ENCODE data around the gene PHF23.

The PHF23 gene

DNA sequence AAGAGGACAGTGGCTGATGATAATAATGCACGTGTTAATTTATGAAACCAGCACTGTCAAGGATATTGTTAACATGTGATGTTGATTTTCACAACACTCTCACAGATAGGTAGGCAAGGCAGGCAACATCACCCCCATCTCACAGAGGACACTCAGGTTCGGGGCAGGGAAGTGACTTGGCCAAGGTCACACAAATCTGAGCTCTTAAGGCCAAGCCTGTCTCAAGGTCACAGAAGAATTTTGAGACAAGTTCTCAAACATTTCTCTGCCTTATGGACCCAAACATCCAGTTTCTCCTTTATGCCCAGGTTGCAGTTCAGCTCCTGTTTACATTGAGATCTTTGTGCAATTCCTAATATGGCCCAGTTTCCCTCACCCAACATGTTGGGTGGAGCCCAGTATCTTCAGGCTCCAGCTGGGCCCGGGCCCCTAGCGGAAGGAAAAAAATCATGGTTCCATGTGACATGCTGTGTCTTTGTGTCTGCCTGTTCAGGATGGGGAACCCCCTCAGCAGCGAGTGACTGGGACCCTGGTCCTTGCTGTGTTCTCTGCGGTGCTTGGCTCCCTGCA, 43.6 kb upstream of the PHF23 start:
- Histone ChIP-seq H3K9me3 (ENCODE audit: control insufficient read depth, low read length) (no peaks in the 10 kb centered on the region), H3K79me2 (no peaks in the 10 kb centered on the region), H3K4me1 (peaks cover 12% of the 10 kb centered on the region), H2AFZ (no peak overlapping the region), H3K9ac (no peak overlapping the region), H3K27me3 (ENCODE audit: control insufficient read depth, insufficient read depth, low read length) (no peaks in the 10 kb centered on the region), H3K4me3 (ENCODE audit: low read depth, low read length) (peak overlapping the region; percentile 35), H3K27ac (peak overlapping the region; percentile 1), H3K36me3 (ENCODE audit: control insufficient read depth, insufficient read depth, low read length) (no peaks in the 10 kb centered on the region), H3K4me2 (ENCODE audit: low read length) (no peak overlapping the region)
- no peak for TF ChIP-seq CTCF (IDR thresholded peaks at IDR 0.05)

DNA sequence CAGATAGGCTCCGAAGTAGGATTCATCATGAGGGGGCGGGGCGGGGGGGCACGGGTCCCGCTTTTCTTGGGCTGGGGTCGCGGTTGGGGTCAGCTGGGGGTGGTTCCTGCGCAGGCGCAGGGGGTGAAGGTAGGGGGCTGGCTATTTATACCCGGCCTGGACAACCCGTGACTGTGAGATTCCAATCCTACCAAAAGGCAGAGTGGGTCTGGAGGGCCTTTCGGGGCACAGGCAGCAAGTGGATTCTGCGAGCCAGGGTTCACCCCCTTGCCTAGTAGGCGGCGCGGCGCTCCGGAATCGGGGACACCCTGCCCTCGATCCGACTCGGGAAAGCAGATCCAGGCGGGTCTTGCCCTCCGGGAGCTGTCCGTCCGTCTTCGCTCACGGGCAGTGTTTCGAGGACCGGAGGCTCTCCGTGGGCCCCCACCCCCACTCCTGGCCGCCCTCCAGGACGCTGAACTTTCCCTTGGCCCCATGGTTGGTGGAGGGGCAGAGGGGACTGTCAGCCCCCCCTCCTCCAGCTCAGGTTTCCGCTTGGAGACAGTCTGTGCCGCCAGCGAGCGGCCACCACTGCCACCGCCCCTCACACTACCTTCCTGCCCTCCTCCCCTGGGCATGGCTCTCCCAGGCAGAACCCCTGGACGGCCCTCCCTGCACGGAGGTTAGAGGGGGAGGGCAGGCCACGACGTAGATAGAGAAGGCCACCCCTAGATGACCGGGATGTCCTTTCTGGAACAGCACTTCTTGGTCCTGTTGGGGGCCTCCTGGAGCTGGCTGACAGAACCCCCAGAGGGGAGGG, 42.9 kb upstream of the PHF23 start:
- no peaks in the 10 kb centered on the region for H3K79me2 ChIP-seq
- H3K27me3 ChIP-seq (ENCODE audit: control insufficient read depth, insufficient read depth, low read length) = no peaks in the 10 kb centered on the region
- H3K27ac ChIP-seq = peak overlapping the region; percentile 93
- no peak for TF ChIP-seq CTCF (IDR thresholded peaks at IDR 0.05)
- peaks cover 12% of the 10 kb centered on the region for H3K4me1 ChIP-seq
- H3K4me2 ChIP-seq (ENCODE audit: low read length) = peak overlapping the region; percentile 74
- H3K9ac ChIP-seq = no peak overlapping the region
- peak overlapping the region; percentile 76 for H2AFZ ChIP-seq
- no peaks in the 10 kb centered on the region for H3K36me3 ChIP-seq (ENCODE audit: control insufficient read depth, insufficient read depth, low read length)
- peak overlapping the region; percentile 61 for H3K4me3 ChIP-seq (ENCODE audit: low read depth, low read length)
- H3K9me3 ChIP-seq (ENCODE audit: control insufficient read depth, low read length) = no peaks in the 10 kb centered on the region

DNA sequence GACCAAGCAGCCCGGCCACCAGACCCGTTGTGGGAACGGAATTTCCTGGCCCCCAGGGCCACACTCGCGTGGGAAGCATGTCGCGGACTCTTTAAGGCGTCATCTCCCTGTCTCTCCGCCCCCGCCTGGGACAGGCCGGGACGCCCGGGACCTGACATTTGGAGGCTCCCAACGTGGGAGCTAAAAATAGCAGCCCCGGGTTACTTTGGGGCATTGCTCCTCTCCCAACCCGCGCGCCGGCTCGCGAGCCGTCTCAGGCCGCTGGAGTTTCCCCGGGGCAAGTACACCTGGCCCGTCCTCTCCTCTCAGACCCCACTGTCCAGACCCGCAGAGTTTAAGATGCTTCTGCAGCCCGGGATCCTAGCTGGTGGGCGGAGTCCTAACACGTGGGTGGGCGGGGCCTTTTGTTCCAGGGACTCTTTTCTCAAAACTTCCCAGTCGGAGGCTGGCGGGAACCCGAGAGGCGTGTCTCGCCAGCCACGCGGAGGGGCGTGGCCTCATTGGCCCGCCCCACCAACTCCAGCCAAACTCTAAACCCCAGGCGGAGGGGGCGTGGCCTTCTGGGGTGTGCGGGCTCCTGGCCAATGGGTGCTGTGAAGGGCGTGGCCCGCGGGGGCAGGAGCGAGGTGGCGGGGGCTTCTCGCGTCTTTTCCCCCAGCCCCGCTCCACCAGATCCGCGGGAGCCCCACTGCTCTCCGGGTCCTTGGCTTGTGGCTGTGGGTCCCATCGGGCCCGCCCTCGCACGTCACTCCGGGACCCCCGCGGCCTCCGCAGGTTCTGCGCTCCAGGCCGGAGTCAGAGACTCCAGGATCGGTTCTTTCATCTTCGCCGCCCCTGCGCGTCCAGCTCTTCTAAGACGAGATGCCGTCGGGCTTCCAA, 42.1 kb upstream of the PHF23 start, which contains the start of gene SLC2A4:
Gene SLC2A4, plus strand, starts transcription at position 645 of the 879 bp plus-strand sequence. Its CDS starts 217 bp downstream, at position 862.
- no peaks in the 10 kb centered on the region for H3K9me3 ChIP-seq (ENCODE audit: control insufficient read depth, low read length)
- H3K4me1 ChIP-seq = peaks cover 12% of the 10 kb centered on the region
- H3K9ac ChIP-seq = no peak within 1 kb of the TSS
- peak within 1 kb of the TSS; percentile 93 for H3K27ac ChIP-seq
- H3K36me3 ChIP-seq (ENCODE audit: control insufficient read depth, insufficient read depth, low read length) = no peaks in the 10 kb centered on the region
- H3K4me2 ChIP-seq (ENCODE audit: low read length) = peak within 1 kb of the TSS; percentile 74
- peak within 1 kb of the TSS; percentile 61 for H3K4me3 ChIP-seq (ENCODE audit: low read depth, low read length)
- no peaks in the 10 kb centered on the region for H3K27me3 ChIP-seq (ENCODE audit: control insufficient read depth, insufficient read depth, low read length)
- peak within 1 kb of the TSS; percentile 76 for H2AFZ ChIP-seq
- no peak for TF ChIP-seq CTCF (IDR thresholded peaks at IDR 0.05)
- no peaks in the 10 kb centered on the region for H3K79me2 ChIP-seq

DNA sequence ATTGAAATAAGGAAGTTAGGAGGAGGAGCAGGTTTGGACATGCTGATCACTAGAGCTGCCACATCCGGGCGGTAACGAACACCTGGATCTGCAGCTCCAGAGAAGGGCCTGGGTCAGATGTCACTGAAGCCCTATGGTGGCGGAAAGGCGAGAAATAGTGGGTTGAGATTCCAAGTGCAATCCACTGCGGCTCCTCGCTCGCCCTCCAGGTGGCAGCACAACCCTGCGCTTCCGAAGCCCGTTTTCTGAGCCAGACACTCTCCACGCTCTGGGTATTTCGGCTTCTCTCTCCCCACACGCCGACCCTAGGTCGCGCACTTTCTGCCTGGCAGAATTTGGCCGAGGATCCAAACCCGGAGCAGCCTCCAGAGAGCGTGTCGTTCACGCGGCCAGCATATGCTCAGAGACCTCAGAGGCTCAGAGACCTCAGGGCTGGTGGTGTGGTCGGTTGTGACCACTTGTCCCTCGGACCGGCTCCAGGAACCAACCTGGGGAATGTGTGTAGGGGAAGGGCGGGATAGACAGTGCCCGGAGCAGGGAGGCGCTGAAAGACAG, 41.3 kb upstream of the PHF23 start:
- no peaks in the 10 kb centered on the region for H3K27me3 ChIP-seq (ENCODE audit: control insufficient read depth, insufficient read depth, low read length)
- H3K27ac ChIP-seq = peak overlapping the region; percentile 93
- peak overlapping the region; percentile 76 for H2AFZ ChIP-seq
- H3K36me3 ChIP-seq (ENCODE audit: control insufficient read depth, insufficient read depth, low read length) = no peaks in the 10 kb centered on the region
- H3K4me3 ChIP-seq (ENCODE audit: low read depth, low read length) = peak overlapping the region; percentile 61
- peak; percentile 96 for TF ChIP-seq CTCF (IDR thresholded peaks at IDR 0.05)
- H3K4me1 ChIP-seq = peaks cover 12% of the 10 kb centered on the region
- H3K79me2 ChIP-seq = no peaks in the 10 kb centered on the region
- peak overlapping the region; percentile 74 for H3K4me2 ChIP-seq (ENCODE audit: low read length)
- no peaks in the 10 kb centered on the region for H3K9me3 ChIP-seq (ENCODE audit: control insufficient read depth, low read length)
- H3K9ac ChIP-seq = no peak overlapping the region

Measured in parathyroid adenoma (tissue), 2 donors.